Neural progenitor cell (in vitro differentiated cells): Measurements from ENCODE around the gene ZBTB24. TPM values are rescaled to one million over a fixed set of nuclear protein-coding genes. Genes with fewer than 3 reads are reported as not detected.

Experiments used
- DNase-seq: peaks from one replicate; pipeline ENCODE4 v3.0.0-alpha.2; 2016; ENCODE audit warnings: low spot score
- H2AFZ ChIP-seq: fragments of 200-600 bp; sonication (generic); replicated peaks from 2 replicates; pipeline ENCODE4 v1.6.1; 2016; ENCODE audit warnings: antibody characterized with exemption
- H3F3A ChIP-seq: fragments of 200-600 bp; sonication (generic); 2 replicates; pipeline ENCODE4 v1.6.1; 2016; ENCODE audit warnings: antibody characterized with exemption, low read depth
- H3K27ac ChIP-seq: fragments of 200-600 bp; sonication (generic); 2 replicates; pipeline ENCODE4 v1.5.1; 2016; ENCODE audit warnings: mild to moderate bottlenecking
- H3K27me3 ChIP-seq: fragments of 200-600 bp; sonication (generic); 2 replicates; pipeline ENCODE4 v1.6.1; 2016; ENCODE audit warnings: mild to moderate bottlenecking, moderate library complexity
- H3K36me3 ChIP-seq: fragments of 200-600 bp; sonication (generic); 2 replicates; pipeline ENCODE4 v1.5.1; 2016
- H3K4me1 ChIP-seq: fragments of 200-600 bp; sonication (generic); 2 replicates; pipeline ENCODE4 v1.6.1; 2016; ENCODE audit warnings: mixed run types
- H3K4me2 ChIP-seq: fragments of 200-600 bp; sonication (generic); 2 replicates; pipeline ENCODE4 v1.6.1; 2016
- H3K4me3 ChIP-seq: fragments of 200-600 bp; sonication (generic); 2 replicates; pipeline ENCODE4 v1.5.1; 2016
- H3K79me2 ChIP-seq: fragments of 200-600 bp; sonication (generic); 2 replicates; pipeline ENCODE4 v1.6.1; 2016; ENCODE audit warnings: low read depth
- H3K9ac ChIP-seq: fragments of 200-600 bp; sonication (generic); 2 replicates; pipeline ENCODE4 v1.6.1; 2016
- H3K9me3 ChIP-seq: fragments of 200-600 bp; sonication (generic); 2 replicates; pipeline ENCODE4 v1.5.1; 2016; ENCODE audit warnings: low read depth
- H4K20me1 ChIP-seq: fragments of 200-600 bp; sonication (generic); 2 replicates; pipeline ENCODE4 v1.6.1; 2016; ENCODE audit warnings: low read depth
- H3K27ac Mint-ChIP-seq: 3 replicates; pipeline ENCODE4 v1.8.0; 2021; ENCODE audit warnings: mixed read lengths
- H3K27me3 Mint-ChIP-seq: 2 replicates; pipeline ENCODE4 v1.8.0; 2022; ENCODE audit warnings: low read depth, mild to moderate bottlenecking, inconsistent platforms, moderate library complexity, mixed read lengths; ENCODE audit not compliant: insufficient read depth
- H3K36me3 Mint-ChIP-seq: 3 replicates; pipeline ENCODE4 v1.8.0; 2021; ENCODE audit warnings: mixed read lengths
- H3K4me1 Mint-ChIP-seq: 3 replicates; pipeline ENCODE4 v1.8.0; 2021; ENCODE audit warnings: mixed read lengths
- H3K4me3 Mint-ChIP-seq: 3 replicates; pipeline ENCODE4 v1.8.0; 2021; ENCODE audit warnings: mild to moderate bottlenecking, moderate library complexity, mixed read lengths
- H3K9me3 Mint-ChIP-seq: 3 replicates; pipeline ENCODE4 v1.8.0; 2020; ENCODE audit warnings: mixed read lengths
- EZH2 ChIP-seq: fragments of 200-600 bp; sonication (generic); IDR thresholded peaks from 2 replicates; pipeline ENCODE4 v1.6.1; 2017; ENCODE audit warnings: antibody characterized with exemption, mild to moderate bottlenecking, moderate library complexity
- EZH2phosphoT487 ChIP-seq: fragments of 200-600 bp; sonication (generic); IDR thresholded peaks from 2 replicates; pipeline ENCODE4 v1.6.1; 2017; ENCODE audit warnings: antibody characterized with exemption
- total RNA-seq: library from RNA; depleted of rRNA; stranded (reverse); fragments of >200 nt; gene quantifications from 2 replicates; pipeline ENCODE4 v1.2.3, GENCODE V29; 2015; ENCODE audit warnings: low replicate concordance
- TF ChIP-seq, protein P1 (sequence below): fragments of 200-600 bp; sonication (generic); IDR thresholded peaks from 2 replicates; pipeline ENCODE4 v1.5.1; 2017; ENCODE audit warnings: antibody characterized with exemption, mild to moderate bottlenecking

The ZBTB24 gene
- total RNA-seq, 1 donor from 2014 or later, result 17.3 TPM

DNA sequence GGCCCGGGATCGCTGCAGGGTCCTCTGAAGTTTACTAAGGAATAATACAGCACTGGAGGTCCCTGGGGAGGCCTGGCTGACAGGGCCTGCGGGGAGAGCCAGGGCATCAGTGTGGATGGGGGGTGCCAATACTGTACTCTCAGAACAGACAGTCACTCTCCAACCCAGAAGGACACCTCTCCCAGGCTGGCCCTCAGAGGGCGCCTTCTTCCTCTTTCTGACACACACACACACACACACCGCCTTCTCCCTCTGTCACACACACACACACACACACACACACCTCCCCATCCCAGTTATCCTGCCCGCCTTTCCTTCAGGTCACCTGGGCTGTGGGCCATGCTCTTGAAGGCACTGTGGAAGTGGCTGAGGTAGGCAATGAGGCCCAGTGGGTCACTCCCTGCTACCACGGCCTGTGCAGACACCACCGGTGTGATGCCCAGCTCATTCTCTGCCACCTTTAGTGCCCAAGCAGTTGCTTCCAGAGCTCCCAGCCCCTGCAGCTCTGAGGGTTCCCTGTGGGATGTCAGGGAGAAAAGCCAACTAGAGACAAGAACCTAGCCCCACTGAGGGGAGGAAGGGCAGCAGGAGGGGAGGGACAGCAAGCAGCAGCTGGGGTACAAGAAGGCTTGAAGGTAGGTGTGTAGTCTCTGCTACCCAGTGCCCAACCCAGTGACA lies 35.0 kb downstream of the ZBTB24 start:
- Histone ChIP-seq H3K4me2 (no peak overlapping the region), H3K27ac (no peak overlapping the region), H3K79me2 (no peaks in the 10 kb centered on the region), H3K9ac (no peak overlapping the region), H3F3A (no peaks in the 10 kb centered on the region), H4K20me1 (peaks cover 4% of the 10 kb centered on the region), H3K9me3 (no peaks in the 10 kb centered on the region), H3K4me1 (no peaks in the 10 kb centered on the region), H2AFZ (no peak overlapping the region), H3K4me3 (no peak overlapping the region), H3K36me3 (no peaks in the 10 kb centered on the region), H3K27me3 (no peaks in the 10 kb centered on the region)
- H3K27me3 Mint-ChIP-seq, result peaks cover 6% of the 10 kb centered on the region
- peaks cover 2% of the 10 kb centered on the region for H3K4me1 Mint-ChIP-seq
- H3K4me3 Mint-ChIP-seq, result no peak overlapping the region
- peak overlapping the region; percentile 60 for H3K27ac Mint-ChIP-seq
- H3K9me3 Mint-ChIP-seq, result no peaks in the 10 kb centered on the region
- no peak for DNase-seq
- TF ChIP-seq EZH2phosphoT487 (no peak), EZH2 (no peak)
- TF ChIP-seq, protein P1, sequence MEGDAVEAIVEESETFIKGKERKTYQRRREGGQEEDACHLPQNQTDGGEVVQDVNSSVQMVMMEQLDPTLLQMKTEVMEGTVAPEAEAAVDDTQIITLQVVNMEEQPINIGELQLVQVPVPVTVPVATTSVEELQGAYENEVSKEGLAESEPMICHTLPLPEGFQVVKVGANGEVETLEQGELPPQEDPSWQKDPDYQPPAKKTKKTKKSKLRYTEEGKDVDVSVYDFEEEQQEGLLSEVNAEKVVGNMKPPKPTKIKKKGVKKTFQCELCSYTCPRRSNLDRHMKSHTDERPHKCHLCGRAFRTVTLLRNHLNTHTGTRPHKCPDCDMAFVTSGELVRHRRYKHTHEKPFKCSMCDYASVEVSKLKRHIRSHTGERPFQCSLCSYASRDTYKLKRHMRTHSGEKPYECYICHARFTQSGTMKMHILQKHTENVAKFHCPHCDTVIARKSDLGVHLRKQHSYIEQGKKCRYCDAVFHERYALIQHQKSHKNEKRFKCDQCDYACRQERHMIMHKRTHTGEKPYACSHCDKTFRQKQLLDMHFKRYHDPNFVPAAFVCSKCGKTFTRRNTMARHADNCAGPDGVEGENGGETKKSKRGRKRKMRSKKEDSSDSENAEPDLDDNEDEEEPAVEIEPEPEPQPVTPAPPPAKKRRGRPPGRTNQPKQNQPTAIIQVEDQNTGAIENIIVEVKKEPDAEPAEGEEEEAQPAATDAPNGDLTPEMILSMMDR, result no peak
- peaks cover 17% of the 10 kb centered on the region for H3K36me3 Mint-ChIP-seq

DNA sequence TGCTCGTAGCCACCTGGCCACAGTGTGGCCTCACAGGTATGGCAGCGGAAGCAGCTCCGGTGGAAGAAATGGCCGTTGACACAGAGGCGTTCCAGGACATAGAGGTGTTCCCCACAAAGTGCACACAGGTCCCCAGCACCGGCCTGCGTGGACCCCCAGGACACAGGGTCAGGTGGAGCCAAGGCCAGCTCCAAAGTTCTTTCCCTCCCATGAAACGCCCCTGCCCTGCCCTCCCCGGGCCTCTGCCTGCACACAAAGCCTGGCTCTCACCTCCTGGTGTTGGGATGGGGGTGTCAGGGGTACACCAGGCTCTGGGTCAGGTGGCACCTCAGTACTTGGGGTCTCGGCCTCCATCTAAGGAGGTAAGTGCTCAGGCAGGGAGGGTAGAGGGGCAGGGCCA lies 35.9 kb downstream of the ZBTB24 start:
- H3F3A ChIP-seq, result no peaks in the 10 kb centered on the region
- H4K20me1 ChIP-seq, result peaks cover 4% of the 10 kb centered on the region
- peaks cover 21% of the 10 kb centered on the region for H3K36me3 Mint-ChIP-seq
- H3K9ac ChIP-seq, result no peak overlapping the region
- no peaks in the 10 kb centered on the region for H3K79me2 ChIP-seq
- TF ChIP-seq, protein P1, result no peak
- TF ChIP-seq EZH2 (no peak), EZH2phosphoT487 (no peak)
- no peak for DNase-seq
- H3K4me2 ChIP-seq, result no peak overlapping the region
- no peaks in the 10 kb centered on the region for H3K4me1 ChIP-seq
- H3K4me3 Mint-ChIP-seq, result no peak overlapping the region
- peaks cover 5% of the 10 kb centered on the region for H3K4me1 Mint-ChIP-seq
- no peaks in the 10 kb centered on the region for H3K9me3 Mint-ChIP-seq
- H3K9me3 ChIP-seq, result no peaks in the 10 kb centered on the region
- no peak overlapping the region for H3K4me3 ChIP-seq
- H3K36me3 ChIP-seq, result no peaks in the 10 kb centered on the region
- H3K27me3 Mint-ChIP-seq, result peaks cover 9% of the 10 kb centered on the region
- no peak overlapping the region for H3K27ac Mint-ChIP-seq
- H3K27me3 ChIP-seq, result no peaks in the 10 kb centered on the region
- no peak overlapping the region for H2AFZ ChIP-seq
- no peak overlapping the region for H3K27ac ChIP-seq

DNA sequence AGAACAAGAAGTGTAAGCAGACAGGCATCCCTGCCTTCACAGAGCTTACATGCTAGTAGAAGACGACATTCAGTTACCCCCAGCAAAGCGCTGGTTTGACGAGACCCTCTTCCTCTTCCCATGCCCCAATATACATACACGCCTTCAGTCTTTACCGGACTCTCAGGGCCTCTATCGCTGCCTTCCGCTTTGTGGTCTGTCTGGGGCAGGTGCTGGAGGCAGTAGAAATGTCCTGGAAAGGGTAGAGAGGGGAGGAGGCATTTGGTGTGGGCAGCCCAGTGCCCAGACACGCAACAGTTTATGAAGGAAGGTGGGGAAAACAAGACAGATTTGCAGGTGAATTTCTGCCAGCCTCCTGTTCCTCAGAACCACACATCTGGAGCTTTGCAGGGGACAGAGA lies 36.5 kb downstream of the ZBTB24 start:
- Histone ChIP-seq H3K27ac (no peak overlapping the region), H3K4me2 (no peak overlapping the region), H3K4me1 (peaks cover 5% of the 10 kb centered on the region), H3K36me3 (no peaks in the 10 kb centered on the region), H3K4me3 (no peak overlapping the region), H3K79me2 (no peaks in the 10 kb centered on the region), H3K27me3 (no peaks in the 10 kb centered on the region), H2AFZ (no peak overlapping the region), H3K9me3 (no peaks in the 10 kb centered on the region), H3F3A (peaks cover under 1% of the 10 kb centered on the region), H4K20me1 (peaks cover 4% of the 10 kb centered on the region), H3K9ac (no peak overlapping the region)
- Mint-ChIP-seq H3K4me1 (peaks cover 11% of the 10 kb centered on the region), H3K27me3 (peaks cover 9% of the 10 kb centered on the region), H3K9me3 (no peaks in the 10 kb centered on the region), H3K4me3 (no peak overlapping the region), H3K36me3 (peaks cover 17% of the 10 kb centered on the region), H3K27ac (no peak overlapping the region)
- TF ChIP-seq, protein P1, result no peak
- TF ChIP-seq EZH2phosphoT487, result no peak
- TF ChIP-seq EZH2, result no peak
- no peak for DNase-seq
